Measurements from ENCODE around the gene DBNDD1.

- TF ChIP-seq CTCF (IDR thresholded peaks at IDR 0.05), result no peak
- no peak for TF ChIP-seq EZH2 (IDR thresholded peaks at IDR 0.05; ENCODE audit: borderline replicate concordance, insufficient read depth, low read depth, low read length, poor library complexity, severe bottlenecking)
Observed at GRCh38 chr16:90031186-90031930, 12.1 kb upstream of the DBNDD1 start.
